H9 (cell line): ENCODE data around the gene SPATA3. TPM values are rescaled to one million over a fixed set of nuclear protein-coding genes. Genes with fewer than 3 reads are reported as not detected.

Source experiments
- DNase-seq: peaks from one replicate; pipeline ENCODE4 v3.0.0-alpha.2; 2017
- H2AFZ ChIP-seq: one replicate; pipeline ENCODE4 v1.6.1; 2013; ENCODE audit warnings: mild to moderate bottlenecking, low read length, control low read depth, moderate library complexity
- H2AK5ac ChIP-seq: 2 replicates; pipeline ENCODE4 v1.6.1; 2013; ENCODE audit warnings: low read length, control low read depth, mixed read lengths; ENCODE audit not compliant: insufficient read length
- H2BK120ac ChIP-seq: one replicate; pipeline ENCODE4 v1.6.1; 2013; ENCODE audit warnings: low read depth, mild to moderate bottlenecking, low read length, control low read depth, inconsistent platforms; ENCODE audit not compliant: poor library complexity, severe bottlenecking
- H2BK12ac ChIP-seq: 2 replicates; pipeline ENCODE4 v1.6.1; 2013; ENCODE audit warnings: low read length, control low read depth, mixed read lengths, low read depth; ENCODE audit not compliant: insufficient read length
- H2BK15ac ChIP-seq: 2 replicates; pipeline ENCODE4 v1.6.1; 2013; ENCODE audit warnings: low read depth, low read length, control low read depth
- H2BK20ac ChIP-seq: one replicate; pipeline ENCODE4 v1.6.1; 2013; ENCODE audit warnings: low read depth, mild to moderate bottlenecking, low read length, control low read depth, inconsistent platforms; ENCODE audit not compliant: poor library complexity, severe bottlenecking
- H2BK5ac ChIP-seq: 2 replicates; pipeline ENCODE4 v1.6.1; 2013; ENCODE audit warnings: low read length, control low read depth, mixed read lengths; ENCODE audit not compliant: insufficient read length
- H3K14ac ChIP-seq: 2 replicates; pipeline ENCODE4 v1.6.1; 2013; ENCODE audit warnings: low read length, control low read depth; ENCODE audit not compliant: insufficient read depth
- H3K18ac ChIP-seq: 2 replicates; pipeline ENCODE4 v1.6.1; 2013; ENCODE audit warnings: low read depth, mild to moderate bottlenecking, mixed read lengths, low read length, control low read depth; ENCODE audit not compliant: insufficient read length
- H3K23ac ChIP-seq: 2 replicates; pipeline ENCODE4 v1.6.1; 2013; ENCODE audit warnings: low read length, control low read depth, mixed read lengths, low read depth; ENCODE audit not compliant: insufficient read length
- H3K23me2 ChIP-seq: 2 replicates; pipeline ENCODE4 v1.6.1; 2013; ENCODE audit warnings: low read depth, mild to moderate bottlenecking, mixed read lengths, low read length, control low read depth; ENCODE audit not compliant: insufficient read length, poor library complexity, severe bottlenecking
- H3K27ac ChIP-seq: 2 replicates; pipeline ENCODE4 v1.5.1; 2013; ENCODE audit warnings: low read length, control low read depth, mixed read lengths, low read depth; ENCODE audit not compliant: insufficient read length
- H3K27me3 ChIP-seq: 2 replicates; pipeline ENCODE4 v1.6.1; 2013; ENCODE audit warnings: low read length, control low read depth, inconsistent platforms; ENCODE audit not compliant: insufficient read depth
- H3K4ac ChIP-seq: 2 replicates; pipeline ENCODE4 v1.6.1; 2013; ENCODE audit warnings: low read depth, mild to moderate bottlenecking, control low read depth, inconsistent platforms, low read length, moderate library complexity
- H3K4me1 ChIP-seq: 2 replicates; pipeline ENCODE4 v1.6.1; 2013; ENCODE audit warnings: low read length, control low read depth, inconsistent platforms; ENCODE audit not compliant: insufficient read depth
- H3K4me2 ChIP-seq: 2 replicates; pipeline ENCODE4 v1.6.1; 2013; ENCODE audit warnings: low read length, control low read depth, mixed read lengths; ENCODE audit not compliant: insufficient read length, insufficient read depth
- H3K56ac ChIP-seq: 2 replicates; pipeline ENCODE4 v1.6.1; 2013; ENCODE audit warnings: low read depth, mild to moderate bottlenecking, mixed read lengths, low read length, control low read depth; ENCODE audit not compliant: insufficient read length
- H3K79me1 ChIP-seq: 2 replicates; pipeline ENCODE4 v1.6.1; 2013; ENCODE audit warnings: low read depth, mild to moderate bottlenecking, moderate library complexity, low read length, control low read depth, inconsistent platforms; ENCODE audit not compliant: insufficient read depth, poor library complexity, severe bottlenecking
- H3K79me2 ChIP-seq: 2 replicates; pipeline ENCODE4 v1.6.1; 2013; ENCODE audit warnings: low read length, control low read depth, inconsistent platforms; ENCODE audit not compliant: insufficient read depth
- H3K9ac ChIP-seq: 2 replicates; pipeline ENCODE4 v1.6.1; 2013; ENCODE audit warnings: low read length, control low read depth, mixed read lengths; ENCODE audit not compliant: insufficient read length; ENCODE audit errors: extremely low read depth
- H3K9me3 ChIP-seq: one replicate; pipeline ENCODE4 v1.6.1; 2013; ENCODE audit warnings: low read depth, low read length, inconsistent platforms; ENCODE audit not compliant: control insufficient read depth
- H3T11ph ChIP-seq: one replicate; pipeline ENCODE4 v1.6.1; 2013; ENCODE audit warnings: mild to moderate bottlenecking, low read length, control low read depth, inconsistent platforms
- H4K20me1 ChIP-seq: one replicate; pipeline ENCODE4 v1.6.1; 2013; ENCODE audit not compliant: control insufficient read depth, insufficient read length, insufficient read depth
- H4K5ac ChIP-seq: 2 replicates; pipeline ENCODE4 v1.6.1; 2013; ENCODE audit warnings: low read depth, mild to moderate bottlenecking, mixed read lengths, low read length, control low read depth; ENCODE audit not compliant: insufficient read length
- H4K8ac ChIP-seq: replicated peaks from 2 replicates; pipeline ENCODE4 v1.6.1; 2013; ENCODE audit warnings: low read length, control low read depth, mixed read lengths, low read depth; ENCODE audit not compliant: insufficient read length
- H4K91ac ChIP-seq: 2 replicates; pipeline ENCODE4 v1.6.1; 2013; ENCODE audit warnings: low read depth, mild to moderate bottlenecking, moderate library complexity, mixed read lengths, low read length, control low read depth; ENCODE audit not compliant: insufficient read length
- H3K27ac Mint-ChIP-seq, 3 experiments: 2 replicates in 2 of 3; 3 replicates in 1 of 3; pipeline ENCODE4 v1.8.0; 2020 to 2021; ENCODE audit warnings: mixed read lengths in 3 of 3, mild to moderate bottlenecking in 1 of 3, moderate library complexity in 1 of 3
- H3K27me3 Mint-ChIP-seq: 2 replicates; pipeline ENCODE4 v1.8.0; 2021; ENCODE audit warnings: low read depth, mild to moderate bottlenecking, moderate library complexity, mixed read lengths
- H3K36me3 Mint-ChIP-seq, 3 experiments: 2 replicates in 2 of 3; 3 replicates in 1 of 3; pipeline ENCODE4 v1.8.0; 2020 to 2021; ENCODE audit warnings: low read depth in 3 of 3, mixed read lengths in 3 of 3; ENCODE audit not compliant: insufficient read depth in 1 of 3
- H3K4me1 Mint-ChIP-seq, 2 experiments: 2 replicates each; pipeline ENCODE4 v1.8.0; 2020; ENCODE audit warnings: mixed read lengths in 2 of 2
- H3K4me3 Mint-ChIP-seq, 2 experiments: 2 replicates in 1 of 2; 3 replicates in 1 of 2; pipeline ENCODE4 v1.8.0; 2020 to 2021; ENCODE audit warnings: mild to moderate bottlenecking in 2 of 2, mixed read lengths in 2 of 2, moderate library complexity in 1 of 2
- H3K9me3 Mint-ChIP-seq, 2 experiments: 2 replicates in 1 of 2; 3 replicates in 1 of 2; pipeline ENCODE4 v1.8.0; 2020; ENCODE audit warnings: mild to moderate bottlenecking in 2 of 2, mixed read lengths in 2 of 2, moderate library complexity in 1 of 2
- WGBS: extraction: QIAGEN DNeasy Blood & Tissue Kit; methylation state at CpG from one replicate; pipeline ENCODE4 v1.1.7; 2013; ENCODE audit warnings: missing lambda C conversion rate, low lambda C conversion rate, mixed read lengths; ENCODE audit not compliant: insufficient read length; ENCODE audit errors: extremely low coverage; 5-methylcytosine and 5-hydroxymethylcytosine counted together
- total RNA-seq: library from RNA; stranded (reverse); gene quantifications from 2 replicates; pipeline ENCODE4 v1.2.1, GENCODE V29; 2021
- TF ChIP-seq, protein P1 (sequence below): fragments of 200-600 bp; sonication (generic); conservative IDR thresholded peaks from 3 replicates; pipeline ENCODE4 v1.8.0; 2021; ENCODE audit warnings: antibody characterized with exemption, mild to moderate bottlenecking

SPATA3 gene
- total RNA-seq, 1 experiment from 2014 or later, result not detected

DNA sequence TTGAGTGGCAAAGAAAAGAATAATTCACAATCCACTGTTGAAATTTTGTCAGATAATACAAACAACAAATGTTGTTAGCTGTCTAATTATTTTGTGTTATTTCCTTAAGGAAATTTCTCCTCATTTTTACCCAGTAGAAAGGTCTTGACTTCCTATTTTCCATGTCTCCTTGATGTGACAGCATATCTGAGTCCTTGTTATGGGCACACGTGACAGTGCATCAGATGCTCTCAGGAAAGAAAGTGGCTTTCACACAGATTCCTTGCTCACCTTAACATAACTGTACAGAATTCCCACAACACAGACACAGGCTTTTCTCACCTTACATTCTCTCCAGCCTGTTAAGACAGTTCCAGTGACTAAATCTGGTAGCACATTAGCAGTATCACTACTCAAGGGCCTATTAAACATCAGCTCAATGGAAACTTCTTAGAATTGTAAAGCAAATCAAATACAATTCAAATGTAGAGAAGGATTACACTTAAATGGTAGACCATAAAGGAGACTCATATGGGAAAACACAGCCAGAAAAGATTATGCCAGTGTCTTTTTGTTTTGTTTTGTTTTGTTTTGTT, 40.7 kb upstream of the SPATA3 start:
- Mint-ChIP-seq H3K27ac (peak overlapping the region in 1 of 3 experiments; percentile 11; a peak in 1 of 7 replicates), H3K4me1 (peaks cover 20 to 25% of the 10 kb centered on the region in 2 experiments), H3K4me3 (no peak overlapping the region), H3K36me3 (peaks cover 0 to 6% (median 0%) of the 10 kb centered on the region in 3 experiments; a peak in 2 of 7 replicates), H3K9me3 (peaks cover 2 to 3% of the 10 kb centered on the region in 2 experiments; a peak in 2 of 5 replicates), H3K27me3 (peaks cover 33% of the 10 kb centered on the region)
- TF ChIP-seq, protein P1, sequence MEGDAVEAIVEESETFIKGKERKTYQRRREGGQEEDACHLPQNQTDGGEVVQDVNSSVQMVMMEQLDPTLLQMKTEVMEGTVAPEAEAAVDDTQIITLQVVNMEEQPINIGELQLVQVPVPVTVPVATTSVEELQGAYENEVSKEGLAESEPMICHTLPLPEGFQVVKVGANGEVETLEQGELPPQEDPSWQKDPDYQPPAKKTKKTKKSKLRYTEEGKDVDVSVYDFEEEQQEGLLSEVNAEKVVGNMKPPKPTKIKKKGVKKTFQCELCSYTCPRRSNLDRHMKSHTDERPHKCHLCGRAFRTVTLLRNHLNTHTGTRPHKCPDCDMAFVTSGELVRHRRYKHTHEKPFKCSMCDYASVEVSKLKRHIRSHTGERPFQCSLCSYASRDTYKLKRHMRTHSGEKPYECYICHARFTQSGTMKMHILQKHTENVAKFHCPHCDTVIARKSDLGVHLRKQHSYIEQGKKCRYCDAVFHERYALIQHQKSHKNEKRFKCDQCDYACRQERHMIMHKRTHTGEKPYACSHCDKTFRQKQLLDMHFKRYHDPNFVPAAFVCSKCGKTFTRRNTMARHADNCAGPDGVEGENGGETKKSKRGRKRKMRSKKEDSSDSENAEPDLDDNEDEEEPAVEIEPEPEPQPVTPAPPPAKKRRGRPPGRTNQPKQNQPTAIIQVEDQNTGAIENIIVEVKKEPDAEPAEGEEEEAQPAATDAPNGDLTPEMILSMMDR, result no peak
- Histone ChIP-seq H3K23me2 (peaks cover 5% of the 10 kb centered on the region), H2AK5ac (no peak overlapping the region), H2BK12ac (no peak overlapping the region), H3K4me2 (no peak overlapping the region), H4K20me1 (no peaks in the 10 kb centered on the region), H3K4ac (no peak overlapping the region), H2BK120ac (no peak overlapping the region), H2BK5ac (no peak overlapping the region), H2BK15ac (no peak overlapping the region), H3K27me3 (no peaks in the 10 kb centered on the region; the same call in 1 of the 2 replicates), H3T11ph (no peak overlapping the region), H4K8ac (no peak overlapping the region), H3K14ac (no peak overlapping the region), H2AFZ (no peak overlapping the region), H3K27ac (no peak overlapping the region), H3K23ac (no peak overlapping the region), H3K56ac (no peak overlapping the region), H4K91ac (no peak overlapping the region), H3K79me1 (no peaks in the 10 kb centered on the region), H4K5ac (no peak overlapping the region), H2BK20ac (no peak overlapping the region), H3K18ac (no peak overlapping the region), H3K4me1 (no peaks in the 10 kb centered on the region), H3K9me3 (no peaks in the 10 kb centered on the region), H3K79me2 (no peaks in the 10 kb centered on the region), H3K9ac (no peak overlapping the region)
- no peak for DNase-seq
- WGBS, result no CpG with 5 or more reads among the region's 1 CpG
